ENCODE measurements around the gene TNS1. TPM values are rescaled to one million over a fixed set of nuclear protein-coding genes. Genes with fewer than 3 reads are reported as not detected.

TNS1 gene
- total RNA-seq, 2 donors from 2014 or later: 3.3 to 4.2 TPM

- no peak overlapping the region for H3K4me3 ChIP-seq (ENCODE audit: low read length)
- H3K4me1 ChIP-seq (ENCODE audit: control insufficient read depth, insufficient read depth, low read length): peaks cover 13% of the 10 kb centered on the region
- no peak for DNase-seq
- no peak overlapping the region for H3K27ac ChIP-seq (ENCODE audit: low read depth, low read length)
- Mint-ChIP-seq H3K36me3 (ENCODE audit: low read depth) (no peaks in the 10 kb centered on the region), H3K27ac (no peak overlapping the region), H3K27me3 (ENCODE audit: insufficient read depth) (peaks cover 3% of the 10 kb centered on the region), H3K4me3 (no peak overlapping the region), H3K4me1 (peaks cover 18% of the 10 kb centered on the region), H3K9me3 (no peaks in the 10 kb centered on the region)
- 94 to 98% methylated on average over 5 of the region's 5 CpGs for WGBS, 2 experiments (ENCODE audit: insufficient coverage in 1 of 2, insufficient read length in 1 of 2)
- no peaks in the 10 kb centered on the region for H3K27me3 ChIP-seq (ENCODE audit: control insufficient read depth, insufficient read depth, low read length, poor library complexity, severe bottlenecking)
- no peaks in the 10 kb centered on the region for H3K36me3 ChIP-seq (ENCODE audit: control insufficient read depth, insufficient read depth, low read length)
- H3K9ac ChIP-seq (ENCODE audit: extremely low read depth, low read length, poor library complexity, severe bottlenecking): no peak overlapping the region
- no peak for TF ChIP-seq CTCF (conservative IDR thresholded peaks at IDR 0.05)
- no peaks in the 10 kb centered on the region for H3K9me3 ChIP-seq (ENCODE audit: control insufficient read depth, low read length)
Measured at GRCh38 chr2:217924346-217924901, 78.4 kb downstream of the TNS1 start.

GRCh38 chr2:217923007-217923686 lies 79.6 kb downstream of the TNS1 start:
- no peak for DNase-seq
- Histone ChIP-seq H3K4me1 (ENCODE audit: control insufficient read depth, insufficient read depth, low read length) (peaks cover 13% of the 10 kb centered on the region), H3K9ac (ENCODE audit: extremely low read depth, low read length, poor library complexity, severe bottlenecking) (no peak overlapping the region), H3K9me3 (ENCODE audit: control insufficient read depth, low read length) (no peaks in the 10 kb centered on the region), H3K27me3 (ENCODE audit: control insufficient read depth, insufficient read depth, low read length, poor library complexity, severe bottlenecking) (no peaks in the 10 kb centered on the region), H3K27ac (ENCODE audit: low read depth, low read length) (no peak overlapping the region), H3K4me3 (ENCODE audit: low read length) (no peak overlapping the region), H3K36me3 (ENCODE audit: control insufficient read depth, insufficient read depth, low read length) (no peaks in the 10 kb centered on the region)
- WGBS, 2 experiments (ENCODE audit: insufficient coverage in 1 of 2, insufficient read length in 1 of 2): 92 to 97% methylated on average over 6 to 8 of the region's 8 CpGs
- Mint-ChIP-seq H3K27ac (no peak overlapping the region), H3K4me3 (no peak overlapping the region), H3K9me3 (no peaks in the 10 kb centered on the region), H3K4me1 (peaks cover 29% of the 10 kb centered on the region), H3K27me3 (ENCODE audit: insufficient read depth) (peaks cover 3% of the 10 kb centered on the region), H3K36me3 (ENCODE audit: low read depth) (no peaks in the 10 kb centered on the region)
- no peak for TF ChIP-seq CTCF (conservative IDR thresholded peaks at IDR 0.05)

- no peak overlapping the region for H3K9ac ChIP-seq (ENCODE audit: extremely low read depth, low read length, poor library complexity, severe bottlenecking)
- peak; percentile 63 for DNase-seq
- no peaks in the 10 kb centered on the region for H3K27me3 ChIP-seq (ENCODE audit: control insufficient read depth, insufficient read depth, low read length, poor library complexity, severe bottlenecking)
- H3K36me3 Mint-ChIP-seq (ENCODE audit: low read depth): no peaks in the 10 kb centered on the region
- H3K27ac Mint-ChIP-seq: no peak overlapping the region
- H3K4me3 ChIP-seq (ENCODE audit: low read length): no peak overlapping the region
- no peaks in the 10 kb centered on the region for H3K36me3 ChIP-seq (ENCODE audit: control insufficient read depth, insufficient read depth, low read length)
- H3K9me3 Mint-ChIP-seq: no peaks in the 10 kb centered on the region
- H3K9me3 ChIP-seq (ENCODE audit: control insufficient read depth, low read length): no peaks in the 10 kb centered on the region
- no peak overlapping the region for H3K4me3 Mint-ChIP-seq
- peaks cover 13% of the 10 kb centered on the region for H3K4me1 ChIP-seq (ENCODE audit: control insufficient read depth, insufficient read depth, low read length)
- peaks cover 3% of the 10 kb centered on the region for H3K27me3 Mint-ChIP-seq (ENCODE audit: insufficient read depth)
- 64 to 79% methylated on average over 9 to 19 of the region's 19 CpGs for WGBS, 2 experiments (ENCODE audit: insufficient coverage in 1 of 2, insufficient read length in 1 of 2)
- TF ChIP-seq CTCF (conservative IDR thresholded peaks at IDR 0.05): no peak
- H3K4me1 Mint-ChIP-seq: peaks cover 32% of the 10 kb centered on the region
- H3K27ac ChIP-seq (ENCODE audit: low read depth, low read length): no peak overlapping the region
Measured at GRCh38 chr2:217922101-217923006, 80.4 kb downstream of the TNS1 start.
